Stimulated activated CD8-positive, alpha-beta memory T cell treated with anti-CD3 and anti-CD28 coated beads, Interleukin-4, amount 100 ng/mL, for 24 hours (primary cell): ENCODE measurements around the gene TRIM39.
"Not testable (repeated sequence)": the region's sequence is repeated elsewhere in the genome, so short reads cannot be mapped to it uniquely, and the experiment has no call there.

Experiments
- DNase-seq: peaks from one replicate; pipeline ENCODE4 v3.0.0-alpha.2; 2020; ENCODE audit warnings: low read depth

Gene TRIM39

DNA sequence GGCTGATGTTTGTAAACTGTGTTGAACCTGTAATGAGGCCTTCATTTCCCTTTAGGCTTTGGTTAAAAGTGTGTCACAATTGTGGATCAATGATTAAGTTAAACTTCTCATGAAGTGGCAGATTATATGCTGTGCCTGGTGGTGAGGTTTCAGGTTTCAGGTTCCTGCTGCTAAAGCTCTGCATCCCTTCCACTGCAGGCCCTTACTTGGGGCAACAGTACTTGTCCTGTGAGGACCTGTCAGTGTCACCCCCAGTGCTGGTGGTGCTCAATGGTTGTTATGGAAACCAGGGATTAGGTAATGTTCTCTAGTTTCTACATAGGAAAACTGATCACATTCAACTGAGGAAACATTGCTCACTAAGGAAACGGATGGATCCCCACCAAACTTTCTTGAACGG lies 36.7 kb downstream of the TRIM39 start:
- no peak for DNase-seq

DNA sequence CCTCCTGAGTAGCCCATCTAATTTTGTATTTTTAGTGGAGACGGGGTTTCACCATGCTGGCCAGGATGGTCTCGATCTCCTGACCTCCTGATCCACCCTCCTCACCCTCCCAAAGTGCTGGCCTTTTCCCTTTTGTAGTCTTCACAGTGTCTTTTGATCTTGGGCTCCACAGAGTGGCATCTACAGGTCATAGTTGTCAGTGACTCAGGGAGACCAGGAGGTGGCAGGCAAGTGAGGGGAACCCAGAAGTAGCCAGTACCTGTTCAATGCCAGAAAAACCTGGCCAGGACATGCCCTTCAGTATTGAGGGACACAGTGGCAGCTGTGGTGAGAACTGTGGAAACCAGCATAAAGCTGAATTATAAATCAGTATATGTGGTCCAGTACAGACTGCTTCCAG lies 37.9 kb downstream of the TRIM39 start:
- no peak for DNase-seq

DNA sequence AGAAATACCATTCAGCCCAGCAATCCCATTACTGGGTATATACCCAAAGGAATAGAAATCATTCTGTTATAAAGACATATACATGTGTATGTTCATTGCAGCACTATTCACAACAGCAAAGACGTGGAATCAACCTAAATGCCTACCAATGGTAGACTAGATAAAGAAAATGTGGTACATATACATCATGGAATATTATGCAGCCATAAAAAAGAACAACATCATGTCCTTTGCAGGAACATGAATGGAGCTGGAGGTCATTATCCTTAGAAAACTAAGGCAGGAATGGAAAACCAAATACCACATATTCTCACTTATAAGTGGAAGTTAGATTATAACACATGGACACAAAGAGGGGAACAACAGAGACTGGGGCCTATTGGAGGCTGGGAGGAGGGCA lies 42.6 kb downstream of the TRIM39 start:
- DNase-seq: not testable (repeated sequence)

DNA sequence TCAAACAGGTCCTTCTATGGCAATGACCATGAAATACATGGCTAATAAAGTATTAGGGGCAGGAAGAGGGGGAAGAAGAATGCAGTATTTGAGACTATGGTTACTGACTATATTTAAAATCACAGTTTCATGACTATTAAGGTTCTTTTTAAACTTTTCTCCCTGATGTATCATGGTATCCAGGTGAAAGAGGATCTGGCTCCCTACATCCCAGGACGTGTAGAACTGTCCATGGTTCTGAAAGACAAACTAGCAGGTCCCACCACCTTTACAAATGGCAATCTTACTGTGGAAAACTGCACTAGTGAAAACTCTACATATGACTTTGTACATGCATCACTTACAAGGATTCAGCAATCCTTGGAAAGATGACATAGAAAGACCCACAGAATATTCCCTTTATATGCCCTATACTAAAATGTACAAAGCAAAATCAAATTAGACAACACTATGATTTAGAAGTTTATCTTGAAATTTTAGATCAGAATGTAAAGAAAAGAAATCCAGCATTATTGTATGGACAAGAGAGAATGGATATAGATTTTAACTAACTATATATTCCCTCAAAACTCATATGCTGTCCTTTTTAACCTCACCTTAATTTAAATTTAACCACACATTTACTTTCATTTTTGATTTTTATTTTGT lies 51.7 kb downstream of the TRIM39 start:
- no peak for DNase-seq

DNA sequence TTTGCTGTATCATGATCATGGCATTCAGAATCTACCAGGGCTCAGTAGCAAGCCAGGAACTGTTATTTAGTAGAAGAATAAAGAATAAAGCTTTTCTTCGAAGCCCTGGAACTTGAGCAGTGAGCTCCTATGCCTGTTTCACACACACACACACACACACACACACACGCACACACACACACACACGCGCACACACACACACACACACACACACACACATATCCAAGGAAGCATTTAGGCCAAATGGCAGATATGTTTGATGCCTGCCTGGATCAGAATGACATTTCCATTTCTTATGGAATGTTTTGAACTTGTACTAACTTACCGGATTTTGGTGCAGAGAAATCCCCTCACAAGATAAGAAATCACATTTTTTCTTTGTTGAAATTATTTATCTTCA lies 53.7 kb downstream of the TRIM39 start:
- no peak for DNase-seq

DNA sequence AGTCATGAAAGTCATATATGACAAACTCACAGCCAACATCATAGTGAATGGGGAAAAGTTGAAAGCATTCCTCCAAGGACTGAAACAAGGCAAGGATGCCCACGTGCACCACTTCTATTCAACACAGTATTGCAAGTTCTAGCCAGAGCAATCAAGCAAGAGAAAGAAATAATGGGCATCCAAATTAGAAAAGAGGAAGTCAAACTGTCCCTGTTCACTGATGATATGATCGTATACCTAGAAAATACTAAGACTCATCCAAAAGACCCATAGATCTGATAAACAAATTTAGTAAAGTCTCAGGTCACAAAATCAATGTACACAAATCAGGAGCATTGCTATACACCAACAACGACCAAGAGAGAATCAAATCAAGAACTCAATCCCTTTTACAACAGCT lies 59.4 kb downstream of the TRIM39 start:
- DNase-seq: no peak

DNA sequence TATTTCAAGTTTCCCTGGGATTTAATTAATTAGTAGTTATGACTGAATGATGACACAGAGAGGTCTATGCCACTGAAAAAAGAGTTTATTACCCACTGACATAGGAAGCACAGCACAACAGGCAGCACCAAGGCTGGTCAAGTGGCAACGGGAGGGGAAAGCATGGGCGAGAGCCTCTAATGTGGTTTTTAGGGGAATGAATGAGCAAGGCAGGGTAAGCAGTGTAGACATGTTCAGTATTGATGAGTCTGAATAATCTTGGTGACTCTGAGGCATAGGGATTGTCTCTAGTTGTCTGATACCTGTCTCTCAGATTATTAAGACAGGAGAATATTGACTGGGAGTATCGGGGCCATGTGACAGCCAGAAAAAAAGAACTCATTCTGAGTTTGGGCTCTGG lies 64.5 kb downstream of the TRIM39 start:
- no peak for DNase-seq
